Smooth muscle cell (in vitro differentiated cells): ENCODE data around the gene CD46. TPM values are rescaled to one million over a fixed set of nuclear protein-coding genes. Genes with fewer than 3 reads are reported as not detected.

Experiments
- DNase-seq: peaks from one replicate; lab custom pipeline; 2025; ENCODE audit not compliant: unreplicated experiment; lab: John Stamatoyannopoulos, UW
- H2AFZ ChIP-seq: fragments of 200-600 bp; sonication (generic); 2 replicates; pipeline ENCODE4 v1.6.0; 2016; ENCODE audit warnings: antibody characterized with exemption, low read depth, mild to moderate bottlenecking
- H3F3A ChIP-seq: fragments of 200-600 bp; sonication (generic); 2 replicates; pipeline ENCODE4 v1.6.0; 2017; ENCODE audit warnings: antibody characterized with exemption, low read depth
- H3K27ac ChIP-seq: fragments of 200-600 bp; sonication (generic); 2 replicates; pipeline ENCODE4 v1.5.1; 2016; ENCODE audit warnings: low read depth, mild to moderate bottlenecking
- H3K27me3 ChIP-seq: fragments of 200-600 bp; sonication (generic); 2 replicates; pipeline ENCODE4 v1.6.1; 2016; ENCODE audit warnings: low read depth, mild to moderate bottlenecking
- H3K36me3 ChIP-seq: fragments of 200-600 bp; sonication (generic); 2 replicates; pipeline ENCODE4 v1.5.1; 2016; ENCODE audit warnings: low read depth
- H3K4me1 ChIP-seq: fragments of 200-600 bp; sonication (generic); 2 replicates; pipeline ENCODE4 v1.5.1; 2016; ENCODE audit warnings: low read depth
- H3K4me2 ChIP-seq: fragments of 200-600 bp; sonication (generic); 2 replicates; pipeline ENCODE4 v1.6.0; 2016; ENCODE audit warnings: mild to moderate bottlenecking
- H3K4me3 ChIP-seq: fragments of 200-600 bp; sonication (generic); 2 replicates; pipeline ENCODE4 v1.5.1; 2016; ENCODE audit warnings: mild to moderate bottlenecking
- H3K79me2 ChIP-seq: fragments of 200-600 bp; sonication (generic); 2 replicates; pipeline ENCODE4 v1.6.0; 2016; ENCODE audit warnings: low read depth, mild to moderate bottlenecking
- H3K9ac ChIP-seq: fragments of 200-600 bp; sonication (generic); 2 replicates; pipeline ENCODE4 v1.6.0; 2016; ENCODE audit warnings: low read depth
- H3K9me3 ChIP-seq: fragments of 200-600 bp; sonication (generic); replicated peaks from 2 replicates; pipeline ENCODE4 v1.5.1; 2016; ENCODE audit warnings: low read depth
- H4K20me1 ChIP-seq: fragments of 200-600 bp; sonication (generic); 2 replicates; pipeline ENCODE4 v1.6.0; 2016; ENCODE audit warnings: low read depth
- WGBS: methylation state at CpG from one replicate; pipeline ENCODE4 v1.1.7; 2016; ENCODE audit warnings: low lambda C conversion rate; 5-methylcytosine and 5-hydroxymethylcytosine counted together
- polyA plus RNA-seq: library from polyadenylated mRNA; unstranded; fragments of >200 nt; fragmentation: Nextera tagmentation; extraction: Ambion mirVana; gene quantifications from 2 replicates; pipeline ENCODE4 v1.2.1, GENCODE V29; 2016
- total RNA-seq: library from RNA; depleted of rRNA; stranded (reverse); fragments of >200 nt; gene quantifications from 2 replicates; pipeline ENCODE4 v1.2.3, GENCODE V29; 2014
- TF ChIP-seq, protein P1 (sequence below): fragments of 200-600 bp; sonication (generic); IDR thresholded peaks from 2 replicates; pipeline ENCODE4 v1.5.1; 2017; ENCODE audit warnings: borderline replicate concordance, mild to moderate bottlenecking, antibody characterized with exemption; ENCODE audit not compliant: insufficient read depth, poor library complexity, severe bottlenecking

CD46 gene
- total and polyA plus RNA-seq, 2 experiments from 2014 or later, result 117 to 234 TPM

DNA sequence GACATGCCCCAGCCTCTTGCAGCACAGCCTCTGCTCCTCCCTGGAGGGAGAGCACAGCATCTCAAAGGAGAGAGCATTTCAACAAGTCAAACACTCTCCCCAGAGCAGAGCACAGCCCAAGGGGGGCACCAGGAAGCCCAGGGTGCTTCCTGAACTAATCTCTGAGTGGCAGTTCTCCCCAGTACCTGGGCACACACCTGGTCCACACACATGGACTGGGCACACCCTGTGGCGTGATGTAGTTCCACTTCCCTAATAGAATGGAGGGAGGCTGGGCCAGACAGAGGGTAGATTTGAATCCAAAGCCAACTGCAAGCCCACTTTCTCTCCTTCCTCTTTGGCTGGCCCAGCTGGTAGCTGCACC is 55.5 kb downstream of the CD46 start:
- H3K9me3 ChIP-seq, result no peaks in the 10 kb centered on the region
- H3K4me1 ChIP-seq, result peaks cover 11% of the 10 kb centered on the region
- 89% methylated on average over 1 of the region's 1 CpG for WGBS
- no peak overlapping the region for H3K4me2 ChIP-seq
- TF ChIP-seq, protein P1, sequence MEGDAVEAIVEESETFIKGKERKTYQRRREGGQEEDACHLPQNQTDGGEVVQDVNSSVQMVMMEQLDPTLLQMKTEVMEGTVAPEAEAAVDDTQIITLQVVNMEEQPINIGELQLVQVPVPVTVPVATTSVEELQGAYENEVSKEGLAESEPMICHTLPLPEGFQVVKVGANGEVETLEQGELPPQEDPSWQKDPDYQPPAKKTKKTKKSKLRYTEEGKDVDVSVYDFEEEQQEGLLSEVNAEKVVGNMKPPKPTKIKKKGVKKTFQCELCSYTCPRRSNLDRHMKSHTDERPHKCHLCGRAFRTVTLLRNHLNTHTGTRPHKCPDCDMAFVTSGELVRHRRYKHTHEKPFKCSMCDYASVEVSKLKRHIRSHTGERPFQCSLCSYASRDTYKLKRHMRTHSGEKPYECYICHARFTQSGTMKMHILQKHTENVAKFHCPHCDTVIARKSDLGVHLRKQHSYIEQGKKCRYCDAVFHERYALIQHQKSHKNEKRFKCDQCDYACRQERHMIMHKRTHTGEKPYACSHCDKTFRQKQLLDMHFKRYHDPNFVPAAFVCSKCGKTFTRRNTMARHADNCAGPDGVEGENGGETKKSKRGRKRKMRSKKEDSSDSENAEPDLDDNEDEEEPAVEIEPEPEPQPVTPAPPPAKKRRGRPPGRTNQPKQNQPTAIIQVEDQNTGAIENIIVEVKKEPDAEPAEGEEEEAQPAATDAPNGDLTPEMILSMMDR, result no peak
- H2AFZ ChIP-seq, result no peak overlapping the region
- H3K27me3 ChIP-seq, result no peaks in the 10 kb centered on the region
- no peak overlapping the region for H3K27ac ChIP-seq
- no peaks in the 10 kb centered on the region for H3F3A ChIP-seq
- H3K36me3 ChIP-seq, result no peaks in the 10 kb centered on the region
- H3K4me3 ChIP-seq, result no peak overlapping the region
- no peak for DNase-seq
- no peaks in the 10 kb centered on the region for H3K79me2 ChIP-seq
- no peaks in the 10 kb centered on the region for H4K20me1 ChIP-seq
- H3K9ac ChIP-seq, result no peak overlapping the region

- H3K4me1 ChIP-seq, result peaks cover 11% of the 10 kb centered on the region
- 96% methylated on average over 12 of the region's 13 CpGs for WGBS
- no peak overlapping the region for H3K4me2 ChIP-seq
- no peak for DNase-seq
- no peaks in the 10 kb centered on the region for H3K9me3 ChIP-seq
- no peaks in the 10 kb centered on the region for H3K36me3 ChIP-seq
- no peaks in the 10 kb centered on the region for H3F3A ChIP-seq
- H3K27ac ChIP-seq, result no peak overlapping the region
- H3K9ac ChIP-seq, result no peak overlapping the region
- H3K27me3 ChIP-seq, result no peaks in the 10 kb centered on the region
- no peak overlapping the region for H2AFZ ChIP-seq
- H3K79me2 ChIP-seq, result no peaks in the 10 kb centered on the region
- no peaks in the 10 kb centered on the region for H4K20me1 ChIP-seq
- TF ChIP-seq, protein P1, result no peak
- no peak overlapping the region for H3K4me3 ChIP-seq
These were observed 56.0 kb downstream of the CD46 start for GRCh38 chr1:207807690-207808321.

GRCh38 chr1:207808322-207808705 is 56.5 kb downstream of the CD46 start:
- Histone ChIP-seq H3K9ac (no peak overlapping the region), H3K9me3 (no peaks in the 10 kb centered on the region), H2AFZ (no peak overlapping the region), H3K36me3 (no peaks in the 10 kb centered on the region), H3K27ac (no peak overlapping the region), H3K4me2 (no peak overlapping the region), H3F3A (no peaks in the 10 kb centered on the region), H3K27me3 (no peaks in the 10 kb centered on the region), H3K79me2 (no peaks in the 10 kb centered on the region), H3K4me1 (peaks cover 11% of the 10 kb centered on the region), H4K20me1 (no peaks in the 10 kb centered on the region), H3K4me3 (no peak overlapping the region)
- 41% methylated on average over 7 of the region's 7 CpGs for WGBS
- no peak for DNase-seq
- TF ChIP-seq, protein P1, result no peak

DNA sequence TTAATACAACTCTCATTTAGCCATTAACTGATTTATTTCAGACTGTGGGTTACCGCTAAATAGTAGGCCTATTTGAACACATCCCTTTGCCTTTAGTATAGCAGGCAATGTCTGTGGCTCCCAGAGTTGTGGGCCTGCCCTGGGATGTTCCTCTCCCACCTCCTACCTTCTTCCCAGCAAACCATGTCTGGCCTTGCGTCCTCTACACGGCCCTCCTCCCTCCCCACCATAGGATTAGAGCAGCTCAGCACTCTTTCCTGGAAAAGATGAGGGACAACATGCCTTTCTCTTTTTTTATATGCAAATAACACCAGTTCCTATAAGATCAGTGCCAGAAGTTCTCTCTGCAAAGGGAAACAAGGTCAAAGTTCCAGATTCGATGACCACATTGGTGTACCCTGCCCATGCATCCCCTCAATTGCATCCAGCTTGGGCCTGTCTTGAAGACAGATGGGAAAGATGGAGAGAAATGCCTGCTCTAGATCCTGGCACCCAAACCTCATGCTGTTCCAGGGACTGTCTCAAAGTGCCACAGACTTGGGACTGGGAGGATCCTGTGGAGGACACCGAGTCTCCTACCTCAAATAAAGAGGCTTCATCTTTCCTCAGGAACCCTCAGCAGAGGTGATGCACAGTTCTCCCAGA is 57.2 kb downstream of the CD46 start:
- H4K20me1 ChIP-seq, result no peaks in the 10 kb centered on the region
- H3K79me2 ChIP-seq, result no peaks in the 10 kb centered on the region
- no peak overlapping the region for H3K9ac ChIP-seq
- H2AFZ ChIP-seq, result no peak overlapping the region
- TF ChIP-seq, protein P1, result no peak
- WGBS, result 82% methylated on average over 5 of the region's 5 CpGs
- DNase-seq, result no peak
- no peaks in the 10 kb centered on the region for H3K36me3 ChIP-seq
- no peak overlapping the region for H3K4me2 ChIP-seq
- H3K27me3 ChIP-seq, result no peaks in the 10 kb centered on the region
- no peaks in the 10 kb centered on the region for H3K9me3 ChIP-seq
- peaks cover 11% of the 10 kb centered on the region for H3K4me1 ChIP-seq
- H3K4me3 ChIP-seq, result no peak overlapping the region
- no peak overlapping the region for H3K27ac ChIP-seq
- H3F3A ChIP-seq, result no peaks in the 10 kb centered on the region
